HG03066 (cell line): Measurements from ENCODE around the gene SLC16A3.
"Not testable (repeated sequence)": the region's sequence is repeated elsewhere in the genome, so short reads cannot be mapped to it uniquely, and the experiment has no call there.

ENCODE experiments used
- ATAC-seq: cut with Tn5 transposase; IDR thresholded peaks from one replicate; pipeline ENCODE4 v1.9.1; 2021; ENCODE audit warnings: low read depth; ENCODE audit not compliant: unreplicated experiment

SLC16A3 gene

DNA sequence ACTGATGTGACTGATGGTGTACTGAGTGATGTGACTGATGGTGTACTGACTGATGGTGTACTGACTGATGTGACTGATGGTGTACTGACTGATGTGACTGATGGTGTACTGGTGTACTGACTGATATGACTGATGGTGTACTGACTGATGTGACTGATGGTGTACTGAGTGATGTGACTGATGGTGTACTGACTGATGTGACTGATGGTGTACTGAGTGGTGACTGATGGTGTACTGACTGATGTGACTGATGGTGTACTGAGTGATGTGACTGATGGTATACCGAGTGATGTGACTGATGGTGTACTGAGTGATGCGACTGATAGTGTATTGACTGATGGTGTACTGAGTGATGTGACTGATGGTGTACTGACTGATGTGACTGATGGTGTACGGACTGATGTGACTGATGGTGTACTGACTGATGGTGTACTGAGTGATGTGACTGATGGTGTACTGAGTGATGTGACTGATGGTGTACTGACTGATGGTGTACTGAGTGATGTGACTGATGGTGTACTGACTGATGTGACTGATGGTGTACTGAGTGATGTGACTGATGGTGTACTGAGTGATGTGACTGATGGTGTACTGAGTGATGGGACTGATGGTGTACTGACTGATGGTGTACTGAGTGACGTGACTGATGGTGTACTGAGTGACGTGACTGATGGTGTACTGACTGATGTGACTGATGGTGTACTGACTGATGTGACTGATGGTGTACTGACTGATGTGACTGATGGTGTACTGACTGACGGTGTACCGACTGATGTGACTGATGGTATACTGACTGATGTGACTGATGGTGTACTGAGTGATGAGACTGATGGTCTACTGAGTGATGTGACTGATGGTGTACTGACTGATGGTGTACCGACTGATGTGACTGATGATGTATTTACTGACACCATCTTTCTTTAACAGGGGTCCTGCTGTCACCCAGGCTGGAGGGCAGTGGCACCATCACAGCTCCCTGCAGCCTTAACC lies 31.4 kb downstream of the SLC16A3 start:
- ATAC-seq = not testable (repeated sequence)

DNA sequence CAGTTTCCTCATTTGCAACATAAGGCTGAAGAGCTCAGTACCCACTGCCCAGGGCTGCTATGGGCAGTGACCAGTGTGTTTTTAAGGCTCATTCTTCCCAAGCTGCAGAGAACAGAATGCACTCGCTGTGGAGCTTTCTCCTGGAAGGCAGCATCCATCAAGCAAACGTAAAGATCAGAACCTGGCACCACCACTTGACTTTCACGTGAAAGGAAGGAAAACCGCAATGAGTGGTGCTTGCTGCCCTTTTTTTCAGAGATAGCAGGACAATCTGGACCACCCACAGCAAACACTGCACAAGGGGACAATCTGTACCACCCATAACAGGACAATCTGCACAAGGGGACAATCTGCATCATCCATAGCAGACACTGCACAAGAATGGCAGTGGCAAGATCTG lies 33.5 kb downstream of the SLC16A3 start:
- ATAC-seq = no peak

DNA sequence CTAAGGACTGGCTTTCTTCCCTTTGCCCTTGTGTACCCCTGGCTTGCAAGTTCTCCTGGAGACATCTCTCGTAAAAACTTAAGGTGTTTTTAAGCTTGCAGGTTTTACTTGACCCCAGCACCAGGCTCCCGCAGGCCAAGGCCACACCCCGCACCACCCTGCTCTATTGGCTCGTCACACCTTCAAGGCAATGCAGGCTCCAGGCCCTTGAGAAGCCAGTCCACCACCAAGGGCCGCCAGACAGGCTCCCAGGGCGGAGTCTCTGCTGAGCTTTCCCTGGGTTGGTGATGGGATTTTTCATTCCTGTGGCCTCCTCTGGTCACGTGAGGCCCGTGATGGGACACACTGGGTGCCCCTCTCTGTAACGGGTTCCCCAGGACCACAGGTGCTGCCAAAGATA lies 34.8 kb downstream of the SLC16A3 start:
- ATAC-seq = no peak

DNA sequence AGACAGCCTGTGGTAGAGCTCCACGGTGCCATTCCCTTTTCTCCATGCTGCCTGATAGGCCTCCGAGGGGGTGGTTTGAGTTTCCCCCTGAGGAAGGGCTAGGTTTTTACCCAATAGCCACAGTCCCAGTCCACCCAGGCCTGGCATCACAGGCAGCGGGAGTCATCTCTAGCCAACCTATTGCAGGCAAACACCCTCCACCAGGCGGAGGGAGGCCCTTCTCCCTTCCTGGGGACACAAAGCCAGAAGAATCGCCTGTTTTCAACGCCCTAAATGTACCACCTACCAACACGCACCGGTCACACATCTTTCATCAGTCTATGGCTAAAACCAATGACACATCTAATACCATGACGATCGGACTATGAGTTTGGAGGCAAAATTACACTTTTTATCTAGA lies 37.3 kb downstream of the SLC16A3 start:
- ATAC-seq = no peak

DNA sequence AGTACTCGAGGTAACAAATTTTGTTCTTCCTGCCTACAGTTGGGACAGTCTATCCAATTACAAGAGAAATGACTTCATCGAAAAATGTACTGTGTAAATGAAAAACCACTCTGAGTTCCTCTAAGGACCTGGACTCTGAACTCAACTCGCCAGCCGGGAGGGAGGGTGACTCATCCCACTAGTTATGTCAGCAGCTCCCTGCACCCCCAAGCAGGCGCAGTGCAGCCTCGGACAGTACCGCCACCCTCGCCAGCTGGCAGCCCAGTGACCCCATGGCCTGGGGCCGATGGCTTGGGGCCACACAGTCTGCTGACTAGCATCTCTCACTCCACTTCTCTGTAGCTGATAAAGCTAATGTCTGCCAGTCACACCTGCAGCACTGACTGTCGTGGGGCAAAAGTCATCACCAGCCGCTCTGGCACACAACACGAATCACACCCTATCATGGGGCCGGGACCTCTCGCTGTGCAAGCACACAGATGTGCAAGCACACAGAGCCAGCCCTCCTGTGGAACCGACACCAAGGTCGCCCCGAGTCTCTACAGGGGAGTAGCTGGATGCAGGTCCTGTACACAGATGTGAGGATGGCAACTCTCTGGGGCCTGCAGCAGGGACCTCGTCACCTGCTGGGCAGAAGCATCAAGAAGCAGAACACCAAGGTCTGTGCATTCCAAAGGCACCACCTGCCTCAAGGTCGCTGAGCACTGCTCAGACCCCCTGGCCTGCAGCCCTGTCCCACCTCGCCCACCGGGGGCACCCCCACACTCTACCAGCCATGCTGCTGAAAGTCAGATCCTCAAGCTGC lies 38.9 kb downstream of the SLC16A3 start:
- ATAC-seq = no peak

DNA sequence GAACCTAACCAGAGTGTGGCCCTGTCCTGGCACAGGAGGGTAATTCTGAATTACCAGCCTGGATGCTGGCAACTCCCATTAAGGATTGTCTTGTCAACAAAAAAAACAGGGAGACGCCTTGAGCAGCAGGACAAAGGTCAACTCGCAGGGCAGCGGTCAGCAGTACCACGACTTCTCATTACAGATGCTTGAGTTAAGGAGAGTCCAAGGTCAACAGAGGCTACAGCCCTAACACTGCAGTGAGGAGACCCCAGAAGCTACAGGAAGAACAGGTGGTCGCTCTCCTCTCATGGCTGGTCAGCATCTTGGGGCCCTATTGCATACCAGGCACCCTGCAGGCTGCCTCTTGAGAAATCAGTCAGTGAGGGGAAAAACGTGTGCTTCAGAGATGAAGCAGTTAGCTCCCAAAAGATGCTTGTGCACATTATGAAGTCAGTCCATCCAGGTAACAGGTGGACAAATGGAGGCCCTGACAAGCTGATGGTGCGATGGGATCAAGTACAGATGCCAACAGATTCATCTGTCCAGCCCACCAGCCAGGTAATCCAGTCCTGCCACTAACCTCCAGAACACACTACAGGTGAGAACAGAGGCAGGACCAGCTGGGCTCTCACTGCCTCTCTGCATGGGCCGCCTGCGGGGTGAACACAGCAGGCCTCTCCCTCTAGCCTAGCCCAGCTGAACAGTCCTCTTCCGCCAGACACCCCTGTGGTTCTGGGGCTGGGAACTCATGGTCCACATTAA lies 40.5 kb downstream of the SLC16A3 start:
- no peak for ATAC-seq

DNA sequence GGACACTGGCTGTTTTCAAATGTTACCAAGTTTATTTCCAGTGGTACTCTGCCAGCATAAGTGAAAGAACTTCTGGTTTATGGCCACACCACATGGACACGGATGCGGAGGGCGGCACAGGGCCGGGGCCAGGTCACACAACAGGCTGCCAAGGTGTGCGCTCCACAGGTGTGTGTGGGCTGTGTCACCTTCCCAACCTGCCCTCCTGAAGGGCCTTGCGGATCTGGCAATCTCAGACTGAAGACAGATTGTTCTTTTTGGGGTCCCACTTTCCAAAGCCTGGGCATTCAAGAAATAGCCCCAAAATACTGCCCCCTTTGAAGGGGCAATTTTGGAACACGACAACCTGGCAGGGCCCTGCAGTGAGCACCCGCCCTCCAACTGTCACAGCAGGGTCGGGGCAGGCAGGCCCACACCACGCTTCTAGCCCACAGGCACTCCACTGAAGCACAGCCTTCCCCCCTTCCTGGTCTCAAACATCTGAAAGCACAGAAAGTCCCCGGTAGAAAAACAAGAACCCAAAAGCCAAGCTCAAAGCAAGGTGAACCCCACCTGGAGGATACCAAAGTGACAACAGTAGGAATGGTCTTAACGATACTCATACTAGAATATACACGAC lies 41.1 kb downstream of the SLC16A3 start:
- no peak for ATAC-seq

DNA sequence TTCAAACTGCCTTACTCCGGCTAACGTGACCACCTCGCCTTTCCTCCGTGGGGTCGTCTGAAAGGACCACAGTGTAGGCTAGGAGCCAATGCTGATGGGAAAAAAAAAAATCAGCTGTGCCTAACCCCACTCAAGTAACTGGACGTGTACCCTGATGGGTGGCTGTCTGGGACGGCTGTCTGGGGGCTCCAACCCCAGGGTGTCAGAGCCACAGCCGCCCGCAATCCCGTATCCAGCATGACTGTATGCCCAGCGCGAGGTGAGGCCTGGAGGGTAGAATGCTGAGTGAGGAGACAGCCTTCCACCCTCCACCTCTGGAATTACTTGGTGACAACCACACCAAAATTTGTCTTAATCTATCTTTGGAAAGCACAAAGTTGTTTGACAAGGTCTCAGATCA lies 41.8 kb downstream of the SLC16A3 start:
- no peak for ATAC-seq

DNA sequence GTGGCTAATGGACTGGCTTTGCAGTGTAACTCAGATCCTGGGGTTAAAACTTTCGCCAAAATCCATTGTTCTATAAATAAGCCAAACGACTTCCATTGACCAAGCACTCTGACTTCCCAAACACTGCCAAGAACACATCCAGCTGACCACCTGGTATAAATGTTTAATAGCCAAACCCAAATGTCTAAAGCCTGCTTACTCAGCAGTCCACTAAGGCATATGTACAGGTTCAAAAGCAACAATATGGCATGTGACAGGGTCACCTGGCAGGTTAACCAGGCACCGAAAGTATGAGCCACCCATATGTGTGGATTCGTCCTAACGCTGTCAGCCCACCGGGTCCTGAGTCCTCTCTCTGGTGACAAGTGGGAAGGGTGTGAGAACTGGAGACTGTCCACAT lies 42.6 kb downstream of the SLC16A3 start:
- no peak for ATAC-seq

DNA sequence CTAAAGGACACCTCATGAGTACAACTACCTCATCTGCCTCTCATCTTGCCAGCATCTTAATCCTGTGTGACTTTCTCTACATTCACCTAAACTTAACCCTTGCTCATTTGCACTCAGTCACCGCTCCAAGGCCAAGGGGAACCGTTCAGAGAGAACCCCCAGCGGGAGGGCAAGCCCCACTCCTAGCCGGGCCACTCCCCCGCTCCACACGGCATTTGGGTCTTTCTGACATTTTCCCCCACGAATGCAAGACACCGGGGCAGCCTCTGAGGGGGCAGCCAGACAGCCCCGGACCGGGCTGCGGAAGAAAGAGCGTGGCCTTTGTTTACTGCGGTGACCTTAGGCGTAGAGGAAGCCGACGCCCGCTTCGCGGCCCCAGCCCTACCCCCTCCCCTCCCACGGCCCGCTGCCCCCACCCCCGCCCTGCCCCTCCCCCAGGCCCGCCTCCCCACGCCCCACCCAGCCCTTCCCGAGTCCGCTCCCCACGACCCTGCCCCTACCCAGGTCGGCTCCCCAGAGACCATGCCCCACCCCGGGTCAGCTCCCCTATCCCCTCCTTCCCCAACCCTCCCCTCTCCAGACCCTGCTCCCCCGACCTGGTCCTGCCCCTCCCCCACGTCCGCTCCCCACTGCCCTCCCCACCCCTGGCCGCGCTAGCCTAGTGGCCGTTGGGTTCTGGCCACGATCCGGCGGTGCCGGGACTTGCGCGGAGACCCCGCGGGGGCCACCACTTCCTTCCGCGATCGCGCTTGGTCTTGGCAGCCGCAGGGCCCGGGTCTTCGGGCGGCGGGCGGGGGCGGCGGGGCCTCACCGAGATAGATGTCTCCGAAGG lies 43.9 kb downstream of the SLC16A3 start:
- ATAC-seq = no peak

DNA sequence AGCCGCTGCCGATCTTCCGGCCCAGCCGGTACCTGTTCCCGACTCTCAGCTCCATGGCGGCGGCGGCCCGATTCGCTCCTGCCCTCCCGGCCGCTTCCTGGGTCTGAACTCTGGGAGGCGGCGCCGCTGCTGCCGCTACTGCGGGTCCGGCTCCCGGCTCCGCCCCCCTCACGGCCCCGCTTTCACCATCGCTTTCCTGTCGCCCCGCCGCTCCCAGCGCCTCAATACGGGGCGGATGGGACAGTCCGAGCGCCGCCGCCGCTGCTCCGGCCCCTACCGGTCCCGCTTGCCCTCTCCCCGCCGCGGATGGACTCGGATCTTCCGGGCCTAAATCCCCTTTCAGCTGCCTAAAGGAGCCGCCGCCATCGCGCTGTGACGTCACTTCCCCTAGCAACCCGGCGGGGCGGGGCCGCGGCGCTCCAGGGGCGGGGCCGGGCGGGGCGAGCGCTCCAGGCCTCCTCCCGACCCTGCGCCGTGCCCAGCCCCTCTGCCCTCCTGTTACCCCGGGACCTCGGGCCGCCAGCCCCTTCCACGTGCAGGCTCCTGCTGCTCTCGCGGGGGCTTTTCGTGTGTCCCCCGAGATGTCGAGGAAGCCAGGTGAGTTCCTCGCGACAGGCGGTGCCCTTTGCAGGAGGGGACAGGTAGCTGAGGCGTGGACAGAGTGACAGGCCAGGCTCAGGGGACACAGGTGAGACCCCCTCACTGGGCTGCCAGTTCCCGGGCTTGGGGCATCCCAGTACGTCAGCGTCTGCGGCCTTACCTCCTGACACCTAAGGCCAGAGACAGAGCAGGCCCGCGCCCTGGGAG lies 44.7 kb downstream of the SLC16A3 start, which contains the start of gene CSNK1D:
CSNK1D (minus strand) TSS at position 374 of the 807 bp plus-strand sequence; CDS start at position 55, 319 bp downstream.
- peak; percentile 76 for ATAC-seq

DNA sequence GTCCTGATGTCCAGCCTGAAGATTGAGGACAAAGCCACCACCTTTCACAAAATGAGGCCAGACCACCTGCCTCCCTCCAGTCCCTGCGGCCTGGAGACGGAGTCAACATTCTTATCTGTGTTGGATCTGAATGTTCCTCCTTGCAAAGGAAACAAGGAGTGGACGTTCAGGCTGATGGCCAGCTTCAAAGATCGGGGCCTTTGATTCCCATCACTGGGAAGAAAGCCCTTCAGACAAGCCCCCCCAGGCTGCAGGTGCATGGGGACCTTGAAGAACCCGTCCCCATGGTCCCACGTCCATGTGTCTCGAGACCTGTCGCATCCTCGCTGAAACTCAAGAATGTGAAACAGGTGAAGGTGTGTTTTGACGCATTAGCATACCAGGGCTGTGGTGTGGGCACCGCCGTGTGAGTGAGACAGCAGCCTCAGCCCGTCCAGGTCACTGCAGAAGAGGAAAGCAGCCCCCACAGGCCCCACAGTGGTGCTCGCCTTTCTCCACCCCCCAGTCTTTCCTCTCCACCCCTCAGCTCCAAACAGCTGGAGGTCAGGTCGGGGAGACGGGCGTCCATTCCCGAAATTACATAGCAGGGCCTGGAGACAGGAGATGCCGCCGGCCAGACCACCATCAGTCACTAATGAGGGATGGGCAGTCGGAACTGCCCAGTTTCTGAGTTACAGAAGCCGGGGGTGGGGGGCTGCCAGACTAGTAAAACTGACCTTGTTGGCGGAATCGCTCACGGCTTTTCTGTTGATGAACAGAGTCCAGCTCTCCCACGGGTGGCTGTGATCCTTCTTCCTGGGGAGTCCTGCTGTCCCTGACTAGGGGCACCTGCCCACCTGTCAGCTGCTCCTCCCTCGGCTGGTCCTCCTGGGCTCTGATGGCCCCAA lies 45.5 kb downstream of the SLC16A3 start:
- ATAC-seq = no peak

DNA sequence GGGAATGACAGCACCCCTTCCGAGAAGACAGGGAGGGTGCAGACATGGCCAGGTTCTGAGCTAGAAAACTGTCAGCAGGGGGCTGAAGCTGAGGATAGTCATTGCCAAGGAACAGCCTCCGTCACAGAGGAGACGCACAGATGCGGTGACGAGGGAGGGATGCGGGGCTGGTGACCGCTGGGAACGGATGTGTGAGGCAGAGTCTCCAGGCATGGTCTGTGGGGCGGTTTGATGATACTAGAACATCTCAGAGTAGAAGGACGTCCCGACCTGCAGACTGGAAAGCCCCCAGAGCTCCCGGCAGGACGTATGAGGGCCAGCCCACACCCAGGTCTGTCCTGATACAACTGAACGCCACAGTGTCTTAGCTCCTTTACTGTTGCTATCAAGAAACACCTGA lies 46.5 kb downstream of the SLC16A3 start:
- ATAC-seq = no peak

DNA sequence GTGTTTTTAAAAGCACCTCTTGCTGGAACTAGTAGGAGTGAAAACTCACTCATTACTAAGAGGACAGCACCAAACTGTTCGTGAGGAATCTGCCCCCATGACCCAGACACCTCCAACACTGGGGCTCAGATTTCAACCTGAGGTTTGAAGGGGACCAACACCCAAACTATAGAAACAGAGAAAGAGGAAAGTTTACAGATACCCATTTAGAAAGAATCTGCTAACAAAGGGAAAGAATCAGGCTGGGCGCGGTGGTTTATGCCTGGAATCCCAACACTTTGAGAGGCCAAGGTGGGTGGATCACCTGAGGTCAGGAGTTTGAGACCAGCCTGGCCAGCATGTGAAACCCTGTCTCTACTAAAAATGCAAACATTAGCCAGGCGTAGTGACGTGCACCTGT lies 48.1 kb downstream of the SLC16A3 start:
- no peak for ATAC-seq

DNA sequence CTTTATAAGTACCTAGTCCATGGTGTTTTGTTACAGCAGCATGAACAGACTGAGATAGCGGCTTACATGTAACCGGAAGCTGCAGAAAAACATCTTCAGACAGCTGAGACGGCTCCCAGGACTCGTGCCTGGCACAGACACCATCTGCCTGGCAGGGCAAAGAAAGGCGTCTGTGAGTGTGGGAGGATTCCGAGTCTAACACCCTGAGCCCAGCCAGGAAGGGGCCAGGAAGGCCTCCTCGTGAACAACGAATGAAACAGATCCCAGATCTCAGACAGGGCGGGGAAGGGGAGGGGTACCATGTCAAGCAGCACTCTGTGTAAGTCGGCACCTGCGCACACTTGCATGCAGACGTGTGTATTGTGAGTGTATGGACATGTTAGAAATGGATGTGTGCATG lies 49.0 kb downstream of the SLC16A3 start:
- no peak for ATAC-seq

DNA sequence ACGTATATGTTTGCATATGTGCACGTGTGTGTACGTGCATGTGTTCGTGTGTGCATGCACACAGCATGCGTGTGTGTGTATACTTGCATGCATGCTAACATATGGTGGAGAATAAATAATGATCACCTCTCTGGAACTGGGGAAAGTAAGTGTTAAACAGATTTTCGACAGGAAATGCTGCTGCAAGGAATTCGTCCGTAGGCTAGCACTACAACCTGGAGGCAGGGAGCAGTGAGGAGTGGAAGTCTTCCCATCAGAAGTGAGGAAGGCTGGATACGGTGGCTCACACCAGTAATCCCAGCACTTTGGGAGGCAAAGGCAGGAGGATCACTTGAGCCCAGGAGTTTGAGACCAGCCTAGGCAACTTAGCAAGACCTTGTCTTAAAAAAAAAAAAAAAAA lies 49.5 kb downstream of the SLC16A3 start:
- ATAC-seq = no peak

DNA sequence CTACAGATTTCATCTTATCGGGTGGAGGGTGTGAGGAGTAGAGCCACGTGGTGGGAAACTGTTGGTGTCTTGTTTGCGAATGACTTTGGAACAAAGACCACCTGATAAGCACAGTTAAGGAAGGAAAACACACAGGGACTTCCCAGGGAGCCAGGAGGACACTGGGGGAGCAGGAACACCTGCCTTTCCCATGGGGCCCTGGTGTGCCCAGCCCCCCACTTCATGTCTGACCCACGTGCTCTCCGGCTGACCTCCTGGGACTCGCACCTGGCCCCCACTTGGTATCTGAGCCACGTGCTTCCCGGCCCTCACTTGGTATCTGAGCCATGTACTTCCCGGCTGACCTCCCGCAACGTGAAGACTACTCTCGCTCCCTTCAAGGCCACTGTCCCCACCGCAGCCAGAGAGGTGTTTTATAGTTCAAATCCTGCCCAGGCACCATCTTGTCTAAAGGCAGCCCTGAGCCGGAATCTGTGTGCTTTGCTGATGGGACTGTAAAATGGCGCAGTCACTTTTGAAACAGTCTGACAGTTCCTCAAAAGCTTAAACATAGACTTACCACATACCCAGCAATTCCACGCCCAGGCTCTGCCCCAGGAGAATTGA lies 50.0 kb downstream of the SLC16A3 start:
- ATAC-seq = no peak
